Omental fat pad (tissue), 4 donors: ENCODE data around the gene DOCK7. TPM values are rescaled to one million over a fixed set of nuclear protein-coding genes. Genes with fewer than 3 reads are reported as not detected.

Source experiments
- ATAC-seq: fragments of 150-250 bp; one replicate; pipeline ENCODE4 v1.9.1; 2016; ENCODE audit warnings: mild to moderate bottlenecking, moderate library complexity; ENCODE audit not compliant: low FRiP score
- DNase-seq: peaks from one replicate; pipeline ENCODE4 v3.0.0-alpha.2; 2019; ENCODE audit warnings: low spot score
- total RNA-seq, 4 donors: library from RNA; depleted of rRNA; stranded (reverse); fragments of >200 nt; gene quantifications; one replicate each; pipeline ENCODE4 v1.1.0, GENCODE V29; 2016
- TF ChIP-seq, protein P1 (sequence below), 3 donors: fragments of 450-650 bp; IDR thresholded peaks; one replicate each; pipeline ENCODE4 v1.5.1; 2016 to 2017; ENCODE audit warnings: antibody characterized with exemption in 3 of 3, mild to moderate bottlenecking in 3 of 3, moderate library complexity in 2 of 3

Gene DOCK7
- total RNA-seq, 4 donors from 2014 or later, result 29.1 to 55.2 (median 31.0) TPM

DNA sequence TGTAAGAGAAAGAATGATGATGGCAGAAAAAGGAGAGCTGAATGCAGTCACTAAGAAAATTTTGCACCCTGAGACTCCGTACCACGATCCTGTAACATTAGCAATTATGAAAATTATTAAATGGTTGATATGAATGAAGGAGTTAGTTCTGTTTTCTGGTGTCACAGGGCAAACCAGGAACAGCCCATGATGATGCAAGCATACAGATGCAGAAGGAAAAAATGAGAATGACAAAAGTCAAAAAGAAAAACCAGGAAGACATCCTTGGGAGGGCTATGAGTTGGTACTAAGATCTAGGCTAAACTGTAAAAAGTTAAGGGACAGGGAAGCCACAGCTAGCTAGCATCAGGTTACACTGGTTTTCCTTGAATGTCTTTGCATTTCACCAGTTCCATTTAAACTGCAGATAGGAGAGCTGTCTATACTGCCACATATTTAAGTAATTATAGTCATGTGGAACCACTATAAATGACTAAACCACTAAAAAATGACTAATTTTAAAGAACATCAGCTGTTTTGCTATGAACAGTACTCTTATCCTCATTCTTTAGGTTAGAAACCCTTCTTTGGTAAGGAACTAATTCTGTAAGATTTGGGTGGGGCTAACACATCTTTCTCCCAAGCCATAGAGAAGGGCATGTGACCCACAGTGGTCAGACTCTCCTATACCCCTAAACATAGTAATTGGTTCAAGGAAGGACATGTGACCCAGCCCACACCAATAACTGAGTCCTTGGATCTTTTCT is 11.4 kb downstream of the DOCK7 start:
- DNase-seq, result no peak
- ATAC-seq, result no peak
- TF ChIP-seq, protein P1, sequence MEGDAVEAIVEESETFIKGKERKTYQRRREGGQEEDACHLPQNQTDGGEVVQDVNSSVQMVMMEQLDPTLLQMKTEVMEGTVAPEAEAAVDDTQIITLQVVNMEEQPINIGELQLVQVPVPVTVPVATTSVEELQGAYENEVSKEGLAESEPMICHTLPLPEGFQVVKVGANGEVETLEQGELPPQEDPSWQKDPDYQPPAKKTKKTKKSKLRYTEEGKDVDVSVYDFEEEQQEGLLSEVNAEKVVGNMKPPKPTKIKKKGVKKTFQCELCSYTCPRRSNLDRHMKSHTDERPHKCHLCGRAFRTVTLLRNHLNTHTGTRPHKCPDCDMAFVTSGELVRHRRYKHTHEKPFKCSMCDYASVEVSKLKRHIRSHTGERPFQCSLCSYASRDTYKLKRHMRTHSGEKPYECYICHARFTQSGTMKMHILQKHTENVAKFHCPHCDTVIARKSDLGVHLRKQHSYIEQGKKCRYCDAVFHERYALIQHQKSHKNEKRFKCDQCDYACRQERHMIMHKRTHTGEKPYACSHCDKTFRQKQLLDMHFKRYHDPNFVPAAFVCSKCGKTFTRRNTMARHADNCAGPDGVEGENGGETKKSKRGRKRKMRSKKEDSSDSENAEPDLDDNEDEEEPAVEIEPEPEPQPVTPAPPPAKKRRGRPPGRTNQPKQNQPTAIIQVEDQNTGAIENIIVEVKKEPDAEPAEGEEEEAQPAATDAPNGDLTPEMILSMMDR (IDR thresholded peaks at IDR 0.05), result no peak

DNA sequence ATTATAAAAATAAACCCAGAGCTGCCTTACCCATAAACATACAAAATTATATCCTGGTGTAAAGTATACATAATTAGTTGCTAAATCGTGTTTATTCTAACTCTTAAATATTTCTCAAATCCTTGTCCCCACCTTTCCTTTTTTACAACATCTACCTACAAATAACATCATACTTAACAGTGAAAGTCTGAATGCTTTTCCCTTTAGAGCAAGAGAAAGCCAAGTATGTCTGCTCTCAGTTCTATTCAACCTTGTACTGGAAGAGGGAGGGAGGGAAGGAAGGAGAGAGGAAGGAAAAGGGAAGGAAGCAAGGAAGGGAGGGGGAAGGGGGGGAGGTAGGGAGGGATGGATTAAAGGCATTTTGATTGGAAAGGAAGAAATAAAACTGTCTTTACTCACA is 14.6 kb downstream of the DOCK7 start:
- ATAC-seq (no peak), DNase-seq (no peak)

DNA sequence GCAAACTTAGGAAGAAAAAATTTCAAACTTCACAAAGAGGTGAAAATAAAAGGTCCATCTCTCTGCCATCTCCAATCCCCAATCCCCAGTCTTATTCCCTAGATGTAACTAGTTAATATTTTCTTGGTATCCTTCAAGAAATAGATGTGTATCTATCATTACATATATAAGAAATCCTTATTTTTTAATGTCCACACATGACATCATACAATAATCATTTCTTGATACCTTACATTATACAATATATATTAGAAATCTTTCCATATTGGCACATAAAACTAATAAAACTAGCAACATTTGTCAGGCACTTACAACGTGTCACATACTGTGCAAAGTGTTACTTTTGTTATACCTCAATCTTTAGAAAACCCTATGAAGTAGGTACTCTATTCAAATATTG is 16.2 kb downstream of the DOCK7 start:
- no peak for ATAC-seq
- no peak for DNase-seq
- TF ChIP-seq, protein P1 (IDR thresholded peaks at IDR 0.05), result no peak

More for the DNA sequence above, 14.6 kb downstream of the DOCK7 start:
- TF ChIP-seq, protein P1 (IDR thresholded peaks at IDR 0.05), result no peak

DNA sequence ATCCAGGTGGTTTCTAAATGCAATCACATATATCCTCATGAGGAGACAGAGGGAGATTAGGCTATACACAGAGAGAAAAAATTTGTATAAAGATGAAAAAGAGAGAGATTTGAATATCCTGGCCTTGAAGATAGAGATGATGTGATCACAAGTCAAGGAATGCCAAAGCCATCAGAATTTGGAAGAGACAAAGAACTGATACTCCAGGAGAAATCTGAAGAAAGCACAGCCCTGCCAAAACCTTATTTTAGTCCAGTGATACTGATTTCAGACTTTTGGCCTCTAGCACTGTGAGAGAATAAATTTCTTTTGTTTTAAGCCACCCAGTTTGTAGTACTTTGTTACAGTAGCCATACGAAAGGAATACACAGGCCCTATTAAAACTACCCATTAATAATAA is 33.4 kb downstream of the DOCK7 start:
- DNase-seq, result no peak
- no peak for ATAC-seq
- TF ChIP-seq, protein P1 (IDR thresholded peaks at IDR 0.05), result no peak

DNA sequence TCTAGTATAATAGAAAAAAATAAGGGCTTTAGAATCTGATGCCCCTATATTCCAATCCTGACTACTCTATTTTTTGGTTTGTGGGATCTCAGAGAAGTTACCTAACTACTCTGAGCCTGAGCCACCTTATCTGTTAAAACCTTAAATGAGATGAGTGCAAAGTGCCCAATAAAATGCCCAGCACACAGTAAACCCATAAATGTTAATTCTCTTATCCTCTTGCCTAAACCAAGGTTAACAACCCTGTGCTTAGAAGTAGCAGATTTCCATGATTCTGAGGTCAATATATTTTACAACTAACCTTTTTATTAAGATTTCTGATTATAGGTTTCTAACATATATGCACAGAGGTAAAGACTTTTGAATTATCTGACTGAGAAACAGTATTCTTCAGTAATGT is 35.8 kb downstream of the DOCK7 start:
- ATAC-seq, result no peak
- TF ChIP-seq, protein P1 (IDR thresholded peaks at IDR 0.05), result no peak
- no peak for DNase-seq

DNA sequence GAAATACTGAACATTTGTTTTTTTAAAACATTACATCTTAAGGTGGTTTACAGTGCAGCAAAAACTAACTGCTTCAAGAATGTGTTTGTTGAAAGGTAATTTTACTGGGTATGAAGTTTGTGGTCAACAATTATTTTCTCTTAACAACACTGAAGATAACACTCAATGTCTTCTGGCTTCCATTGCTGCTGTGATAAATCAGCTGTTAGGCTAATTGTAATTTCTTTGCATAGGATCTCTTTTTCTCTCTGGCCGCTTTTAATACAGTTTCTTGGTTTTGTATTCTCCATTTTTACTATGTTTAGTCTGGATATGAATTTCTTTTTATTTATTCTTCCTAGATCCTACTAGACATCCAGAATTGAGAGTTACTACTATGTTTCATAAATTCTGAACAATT is 44.9 kb downstream of the DOCK7 start:
- DNase-seq (no peak), ATAC-seq (no peak)
- TF ChIP-seq, protein P1 (IDR thresholded peaks at IDR 0.05), result no peak
